NOMO-1 (cell line): ENCODE data around the gene CCDC188.

Source experiments
- DNase-seq, 2 experiments: peaks; one replicate each; lab custom pipeline; 2025; ENCODE audit not compliant: unreplicated experiment in 2 of 2; lab: John Stamatoyannopoulos, UW

CCDC188 gene

GRCh38 chr22:20135806-20136602 is 14.9 kb downstream of the CCDC188 start:
- DNase-seq = no peak

GRCh38 chr22:20135265-20135664 is 15.6 kb downstream of the CCDC188 start:
- no peak for DNase-seq

- no peak for DNase-seq
Observed at GRCh38 chr22:20133930-20134549, 16.8 kb downstream of the CCDC188 start.

- DNase-seq = no peak
Observed at GRCh38 chr22:20132686-20133246, 18.1 kb downstream of the CCDC188 start.

- DNase-seq = no peak
Observed at GRCh38 chr22:20131859-20132685, 18.8 kb downstream of the CCDC188 start.

GRCh38 chr22:20131597-20131858 is 19.3 kb downstream of the CCDC188 start, which contains the start of gene ZDHHC8:
Gene ZDHHC8 (plus strand): TSS chr22:20131804. CDS start chr22:20131948, 144 bp downstream.
- peak in 1 of 2 experiments; percentile 34 for DNase-seq

- peak; percentile 41 to 47 for DNase-seq
Observed at GRCh38 chr22:20130731-20131596, 19.9 kb downstream of the CCDC188 start.

- DNase-seq = no peak
Observed at GRCh38 chr22:20130319-20130718, 20.5 kb downstream of the CCDC188 start.

GRCh38 chr22:20129747-20130014 is 21.2 kb downstream of the CCDC188 start:
- DNase-seq = no peak

GRCh38 chr22:20128902-20129746 is 21.7 kb downstream of the CCDC188 start:
- DNase-seq = no peak

GRCh38 chr22:20128619-20128901 is 22.3 kb downstream of the CCDC188 start:
- DNase-seq = peak in 1 of 2 experiments; percentile 5

GRCh38 chr22:20127869-20128618 is 22.8 kb downstream of the CCDC188 start:
- DNase-seq = no peak

GRCh38 chr22:20127318-20127868 is 23.5 kb downstream of the CCDC188 start:
- no peak for DNase-seq

GRCh38 chr22:20126284-20127029 is 24.4 kb downstream of the CCDC188 start:
- no peak for DNase-seq

- DNase-seq = no peak
Observed at GRCh38 chr22:20125201-20126174, 25.4 kb downstream of the CCDC188 start.

- DNase-seq = no peak
Observed at GRCh38 chr22:20124083-20124787, 26.6 kb downstream of the CCDC188 start.
